Heart left ventricle (tissue), 16 donors: ENCODE measurements around the gene DDX3X. TPM values are rescaled to one million over a fixed set of nuclear protein-coding genes. Genes with fewer than 3 reads are reported as not detected.
"Not testable (repeated sequence)": the region's sequence is repeated elsewhere in the genome, so short reads cannot be mapped to it uniquely, and the experiment has no call there.

Source experiments
- ATAC-seq, 4 donors: fragments of 200-7000 bp; cut with Tn5 transposase; one replicate each; pipeline ENCODE4 v1.9.1; 2020 to 2022; ENCODE audit warnings: moderate library complexity in 4 of 4, mild to moderate bottlenecking in 3 of 4, moderate number of reproducible peaks in 1 of 4
- DNase-seq, 5 donors: peaks; one replicate each; pipeline ENCODE4 v3.0.0-alpha.2; 2020
- H3K27ac ChIP-seq, 12 donors: fragments of 200-600 bp; sonication (generic) in 4 of 12; one replicate each; pipeline versions ENCODE4 v1.5.0 to v1.8.0; 2016 to 2022; ENCODE audit warnings: mild to moderate bottlenecking in 2 of 12
- H3K27me3 ChIP-seq, 9 donors: fragments of 200-600 bp; sonication (generic) in 2 of 9; one replicate each; pipeline versions ENCODE4 v1.5.1 to v1.8.0; 2016 to 2022; ENCODE audit warnings: mild to moderate bottlenecking in 3 of 9
- H3K36me3 ChIP-seq, 9 donors: fragments of 200-600 bp; sonication (generic) in 2 of 9; one replicate each; pipeline versions ENCODE4 v1.5.0 to v1.8.0; 2018 to 2022; ENCODE audit warnings: mild to moderate bottlenecking in 2 of 9
- H3K4me1 ChIP-seq, 12 donors: fragments of 200-600 bp; sonication (generic) in 4 of 12; one replicate each; pipeline versions ENCODE4 v1.5.0 to v1.8.0; 2016 to 2022; ENCODE audit warnings: mild to moderate bottlenecking in 3 of 12
- H3K4me3 ChIP-seq, 12 donors: fragments of 200-600 bp; sonication (generic) in 4 of 12; one replicate each; pipeline versions ENCODE4 v1.5.0 to v1.8.0; 2017 to 2022; ENCODE audit warnings: mild to moderate bottlenecking in 9 of 12, moderate library complexity in 4 of 12
- H3K9me3 ChIP-seq, 12 donors: fragments of 200-600 bp; sonication (generic) in 4 of 12; one replicate each; pipeline versions ENCODE4 v1.5.0 to v1.8.0; 2016 to 2022; ENCODE audit warnings: mild to moderate bottlenecking in 1 of 12
- POLR2A ChIP-seq, 2 donors: fragments of 450-650 bp; IDR thresholded peaks; one replicate each; pipeline ENCODE4 v1.6.1; 2017; ENCODE audit warnings: antibody characterized with exemption in 2 of 2, mild to moderate bottlenecking in 2 of 2, moderate library complexity in 2 of 2
- WGBS, 4 donors: extraction: QIAGEN DNeasy Blood & Tissue Kit in 2 of 4; methylation state at CpG; one replicate each; pipeline versions ENCODE4 v1.1.5 to v1.1.7; 2013 to 2018; 5-methylcytosine and 5-hydroxymethylcytosine counted together
- intact Hi-C, 10 donors: fragments of 100-400 bp; cut with DNase I; formaldehyde crosslinking; loops; one replicate each; pipeline versions ENCODE4 v1.11.1 to v1.14.2; 2022
- polyA plus RNA-seq, 2 donors: library from polyadenylated mRNA; stranded (reverse); fragments of 200-250 nt; gene quantifications; one replicate each; pipeline ENCODE4 v1.2.3, GENCODE V29; 2013
- total RNA-seq, 9 donors: library from RNA; depleted of rRNA in 2 of 9; stranded (reverse); fragments of >200 nt in 2 of 9; fragmentation: NEBNext Ultra II Directional in 3 of 9; extraction: Animal tissue kit (Norgen Biotek cat#: 25700) in 3 of 9; gene quantifications; one replicate each; pipeline versions ENCODE4 v1.1.0 to v1.2.4, GENCODE V29; 2016 to 2023
- TF ChIP-seq, protein P1 (sequence below), 12 donors: fragments of 200-600 bp; sonication (generic) in 4 of 12; IDR thresholded peaks; one replicate each; pipeline versions ENCODE4 v1.5.0 to v1.8.0; 2018 to 2022; ENCODE audit warnings: antibody characterized with exemption in 12 of 12, mild to moderate bottlenecking in 5 of 12
- donor health status: ischemic (EF 13 %, LVEDD 7.1; RV severe dilation, severe dysfunction).
- donor health status: healthy with polysubstance abuse.
- donor health status: DM: no; HTN: yes; CAD: no.
- donor health status: DM: no; HTN: no; CAD: no.
- donor health status: ischemic (EF 25% LVEDD 6.9; RV normal size, moderate dysfunction).
- donor health status: ischemic (EF 25% LVEDD 5.7; RV mildly dilated, moderate dysfunction).
- donor health status: healthy.
- donor health status: DM: yes; HTN: yes; CAD: no.
- donor health status: ischemic (EF 35%, LVEDD 5.7; RV mildly dilated, moderate dysfunction).
- donor health status: nonischemic (EF 11% LVEDD 7.7; RV severe dilation, severe dysfunction).
- donor health status: DM: yes; HTN: yes; CAD: no.
- donor health status: PGD.
- donor health status: ischemic (EF 29% LVEDD 5.4; RV normal size, mild dysfunction).
- donor health status: nonischemic (EF 23%, LVEDD 6.1; RV moderate dilation, normal function).

DDX3X gene
- total and polyA plus RNA-seq, 11 donors: 34.3 to 272 (median 170) TPM

DNA sequence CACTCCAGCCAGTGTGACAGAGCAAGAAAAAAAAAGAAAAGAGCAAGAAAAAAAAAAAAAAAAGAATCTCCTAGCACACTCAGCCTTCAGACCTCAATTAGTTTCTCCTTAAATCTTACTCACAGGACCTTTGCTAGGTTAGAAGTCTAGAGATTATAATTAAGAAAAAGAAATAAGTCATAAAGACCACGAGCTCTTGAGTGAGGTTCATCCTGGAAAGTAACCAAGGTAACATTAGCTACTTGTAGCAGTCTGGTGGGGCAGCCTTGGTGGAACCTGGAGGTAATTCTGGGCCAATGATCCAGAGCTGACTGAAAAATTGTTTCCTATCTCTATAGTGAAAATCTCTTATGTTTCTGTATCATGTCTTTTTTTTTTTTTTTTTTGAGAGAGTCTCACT lies 21.2 kb upstream of the DDX3X start:
- WGBS, 4 donors: 89 to 97% (median 92%) methylated on average over 1 of the region's 1 CpG
- Histone ChIP-seq H3K27me3 (peaks cover 0 to 11% (median 0%) of the 10 kb centered on the region in 9 donors), H3K36me3 (no peaks in the 10 kb centered on the region), H3K27ac (no peak overlapping the region), H3K4me3 (no peak overlapping the region), H3K9me3 (no peaks in the 10 kb centered on the region), H3K4me1 (no peaks in the 10 kb centered on the region)
- DNase-seq: no peak
- intact Hi-C loops: no loop called here
- no peak for ATAC-seq
- no peak for TF ChIP-seq POLR2A (IDR thresholded peaks at IDR 0.05)

DNA sequence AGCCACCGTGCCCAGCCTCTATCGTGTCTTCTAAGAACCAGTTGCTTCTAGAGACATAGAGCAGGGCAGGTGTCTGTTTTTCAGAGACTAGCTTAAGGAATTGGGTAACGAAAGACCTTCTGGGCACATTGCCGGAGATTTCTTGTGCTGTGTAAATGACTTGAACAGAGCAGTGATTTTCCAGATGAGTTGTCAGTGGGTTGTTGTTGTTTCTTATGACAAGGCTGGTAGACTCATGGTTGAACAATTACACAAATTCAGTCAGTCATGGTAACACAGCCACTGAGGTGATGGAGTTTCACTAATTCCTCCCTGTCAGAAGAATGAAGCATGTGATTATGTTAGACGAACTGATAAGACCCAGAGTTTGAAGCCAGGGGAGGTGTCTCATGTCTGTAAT lies 20.5 kb upstream of the DDX3X start:
- no peaks in the 10 kb centered on the region for H3K4me1 ChIP-seq
- no peaks in the 10 kb centered on the region for H3K36me3 ChIP-seq
- H3K4me3 ChIP-seq: no peak overlapping the region
- H3K27me3 ChIP-seq: peaks cover 0 to 11% (median 0%) of the 10 kb centered on the region in 9 donors
- no peaks in the 10 kb centered on the region for H3K9me3 ChIP-seq
- no peak for DNase-seq
- 93 to 97% (median 96%) methylated on average over 5 of the region's 5 CpGs for WGBS, 4 donors
- TF ChIP-seq, protein P1, sequence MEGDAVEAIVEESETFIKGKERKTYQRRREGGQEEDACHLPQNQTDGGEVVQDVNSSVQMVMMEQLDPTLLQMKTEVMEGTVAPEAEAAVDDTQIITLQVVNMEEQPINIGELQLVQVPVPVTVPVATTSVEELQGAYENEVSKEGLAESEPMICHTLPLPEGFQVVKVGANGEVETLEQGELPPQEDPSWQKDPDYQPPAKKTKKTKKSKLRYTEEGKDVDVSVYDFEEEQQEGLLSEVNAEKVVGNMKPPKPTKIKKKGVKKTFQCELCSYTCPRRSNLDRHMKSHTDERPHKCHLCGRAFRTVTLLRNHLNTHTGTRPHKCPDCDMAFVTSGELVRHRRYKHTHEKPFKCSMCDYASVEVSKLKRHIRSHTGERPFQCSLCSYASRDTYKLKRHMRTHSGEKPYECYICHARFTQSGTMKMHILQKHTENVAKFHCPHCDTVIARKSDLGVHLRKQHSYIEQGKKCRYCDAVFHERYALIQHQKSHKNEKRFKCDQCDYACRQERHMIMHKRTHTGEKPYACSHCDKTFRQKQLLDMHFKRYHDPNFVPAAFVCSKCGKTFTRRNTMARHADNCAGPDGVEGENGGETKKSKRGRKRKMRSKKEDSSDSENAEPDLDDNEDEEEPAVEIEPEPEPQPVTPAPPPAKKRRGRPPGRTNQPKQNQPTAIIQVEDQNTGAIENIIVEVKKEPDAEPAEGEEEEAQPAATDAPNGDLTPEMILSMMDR (IDR thresholded peaks at IDR 0.05): no peak
- TF ChIP-seq POLR2A (IDR thresholded peaks at IDR 0.05): no peak
- H3K27ac ChIP-seq: no peak overlapping the region
- no peak for ATAC-seq
- intact Hi-C loops: no loop called here

DNA sequence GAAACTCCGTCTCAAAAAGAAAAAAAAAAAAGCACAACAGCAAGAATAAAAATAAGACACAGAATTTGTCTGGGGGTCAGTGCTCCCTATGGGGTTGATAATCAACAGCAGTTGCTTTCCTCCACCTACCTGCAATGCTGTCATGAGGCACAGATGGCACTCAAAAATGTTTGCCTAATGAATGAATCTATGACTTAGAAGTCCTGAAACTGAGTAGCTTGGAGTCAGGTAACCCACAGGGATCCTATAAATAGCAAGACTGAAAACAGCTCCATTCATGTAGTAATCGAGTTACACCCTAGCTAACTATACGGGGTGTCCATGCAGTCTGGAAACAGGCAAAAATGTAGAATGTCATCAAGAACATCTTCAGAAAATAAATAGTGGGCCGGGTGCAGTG lies 19.8 kb upstream of the DDX3X start:
- Histone ChIP-seq H3K4me3 (no peak overlapping the region), H3K27ac (no peak overlapping the region), H3K27me3 (peaks cover 0 to 11% (median 0%) of the 10 kb centered on the region in 9 donors), H3K9me3 (no peaks in the 10 kb centered on the region), H3K4me1 (no peaks in the 10 kb centered on the region), H3K36me3 (no peaks in the 10 kb centered on the region)
- DNase-seq (no peak), ATAC-seq (no peak)
- intact Hi-C loops: no loop called here
- 79 to 83% (median 81%) methylated on average over 4 of the region's 4 CpGs for WGBS, 4 donors
- TF ChIP-seq, protein P1 (IDR thresholded peaks at IDR 0.05): no peak
- TF ChIP-seq POLR2A (IDR thresholded peaks at IDR 0.05): no peak

DNA sequence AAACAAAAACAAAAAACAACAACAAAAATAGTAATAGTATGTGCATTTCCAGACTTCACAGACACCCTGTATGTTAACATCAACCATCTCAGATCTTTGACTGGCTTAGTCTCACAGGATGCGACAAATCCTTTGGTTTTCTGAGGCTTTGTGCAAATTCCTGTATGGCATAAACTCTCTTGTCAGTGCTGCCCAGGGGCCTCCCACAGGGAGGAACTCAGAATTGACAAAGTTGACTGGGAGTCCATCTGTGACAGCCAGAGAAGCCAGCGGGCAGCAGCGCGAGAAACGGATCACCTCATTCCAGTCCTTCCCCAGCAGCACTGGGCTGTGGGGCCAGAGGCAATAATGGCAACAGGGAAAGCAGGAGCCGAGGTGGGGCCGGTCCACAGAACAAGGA lies 19.1 kb upstream of the DDX3X start:
- TF ChIP-seq POLR2A (IDR thresholded peaks at IDR 0.05): no peak
- TF ChIP-seq, protein P1 (IDR thresholded peaks at IDR 0.05): no peak
- H3K27me3 ChIP-seq: peaks cover 0 to 11% (median 0%) of the 10 kb centered on the region in 9 donors
- no peak overlapping the region for H3K4me3 ChIP-seq
- H3K4me1 ChIP-seq: no peaks in the 10 kb centered on the region
- no peaks in the 10 kb centered on the region for H3K36me3 ChIP-seq
- no peaks in the 10 kb centered on the region for H3K9me3 ChIP-seq
- ATAC-seq: no peak
- no peak for DNase-seq
- no peak overlapping the region for H3K27ac ChIP-seq
- 84 to 91% (median 87%) methylated on average over 7 of the region's 7 CpGs for WGBS, 4 donors
- intact Hi-C loops: no loop called here

DNA sequence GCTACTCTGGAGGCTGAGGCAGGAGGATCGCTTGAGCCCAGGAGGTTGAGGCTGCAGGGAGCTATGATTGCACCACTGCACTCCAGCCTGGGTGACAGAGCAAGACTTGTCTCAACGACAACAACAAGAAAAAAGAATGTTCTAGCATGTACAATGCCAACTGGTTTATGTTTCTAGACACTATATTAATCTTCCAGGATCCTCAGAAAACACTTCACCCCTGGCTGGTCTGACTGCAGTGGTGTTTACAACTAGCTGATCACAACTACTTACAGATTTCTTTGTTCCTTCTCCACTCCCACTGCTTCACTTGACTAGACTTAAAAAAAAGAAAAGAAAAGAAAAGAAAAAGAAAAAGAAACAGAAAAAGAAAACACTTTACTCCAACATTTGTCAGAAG lies 17.7 kb upstream of the DDX3X start:
- WGBS, 4 donors: 73 to 85% (median 79%) methylated on average over 2 of the region's 2 CpGs
- H3K9me3 ChIP-seq, H3K36me3 ChIP-seq, intact Hi-C loops, H3K4me1 ChIP-seq, DNase-seq, H3K27ac ChIP-seq, ATAC-seq, H3K4me3 ChIP-seq: not testable (repeated sequence)
- peaks cover 0 to 11% (median 0%) of the 10 kb centered on the region in 9 donors for H3K27me3 ChIP-seq
